GM18526 (cell line): ENCODE measurements around the gene IFNGR1.

ENCODE experiments used
- POLR2A ChIP-seq: IDR thresholded peaks from 3 replicates; pipeline ENCODE4 v1.6.1; 2011; ENCODE audit not compliant: insufficient read length; ENCODE audit errors: extremely low read depth

IFNGR1 gene

DNA sequence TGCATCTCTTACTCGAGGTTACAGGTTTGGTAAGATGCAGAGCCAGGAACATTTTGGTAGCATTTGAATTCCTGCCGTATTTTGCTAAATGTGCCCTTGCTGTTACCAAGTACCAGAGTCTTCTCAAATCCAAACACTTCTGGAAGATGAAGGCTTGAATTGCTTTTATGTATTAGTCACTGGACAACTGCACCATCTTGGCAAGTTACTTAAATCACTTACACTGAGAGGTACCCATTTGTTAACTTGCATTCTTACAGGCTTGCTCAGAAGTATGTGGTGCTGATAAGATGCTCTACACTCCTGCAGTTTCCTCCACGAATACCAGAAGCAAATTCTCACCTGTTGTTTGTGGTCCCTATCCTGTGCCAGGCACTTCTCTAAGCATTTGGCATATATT, 58.4 kb downstream of the IFNGR1 start:
- no peak for TF ChIP-seq POLR2A

DNA sequence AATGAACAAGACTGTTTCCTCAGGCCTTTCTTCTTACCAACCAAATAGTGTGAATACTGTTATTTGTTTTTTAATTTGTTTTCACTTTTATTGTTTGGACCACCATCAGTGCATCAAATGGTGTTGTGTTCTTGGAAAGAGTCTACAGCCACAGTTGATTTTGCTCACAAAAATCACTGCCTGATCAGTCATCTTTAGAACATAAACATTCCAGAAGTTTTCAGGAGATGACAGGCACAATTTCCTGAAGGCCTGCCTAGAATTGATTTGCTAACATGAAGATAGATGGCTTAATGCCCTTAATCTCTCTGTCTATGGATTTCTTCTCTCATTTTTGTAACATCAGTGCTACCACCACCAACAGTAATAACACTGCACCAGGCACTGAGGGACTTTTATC, 59.3 kb downstream of the IFNGR1 start:
- TF ChIP-seq POLR2A, result no peak

DNA sequence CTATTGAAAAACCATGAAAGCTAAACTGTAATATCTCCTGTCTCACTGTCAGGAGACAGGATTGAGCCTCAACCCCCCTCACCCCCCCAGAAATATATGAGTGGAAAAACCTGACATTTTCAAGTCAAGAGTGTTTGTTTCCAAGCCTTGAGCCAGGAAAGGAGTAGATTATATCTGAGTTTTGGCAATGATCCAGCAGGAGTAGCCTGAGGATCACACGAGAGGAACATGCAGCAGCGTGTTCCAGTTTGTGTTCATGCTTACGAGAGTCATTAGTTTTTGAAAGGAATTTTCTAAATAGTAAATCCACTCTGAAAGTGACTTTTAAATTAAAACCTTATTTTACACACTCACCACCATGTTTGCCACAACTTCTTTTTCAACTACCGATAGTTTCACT, 61.6 kb downstream of the IFNGR1 start:
- no peak for TF ChIP-seq POLR2A

DNA sequence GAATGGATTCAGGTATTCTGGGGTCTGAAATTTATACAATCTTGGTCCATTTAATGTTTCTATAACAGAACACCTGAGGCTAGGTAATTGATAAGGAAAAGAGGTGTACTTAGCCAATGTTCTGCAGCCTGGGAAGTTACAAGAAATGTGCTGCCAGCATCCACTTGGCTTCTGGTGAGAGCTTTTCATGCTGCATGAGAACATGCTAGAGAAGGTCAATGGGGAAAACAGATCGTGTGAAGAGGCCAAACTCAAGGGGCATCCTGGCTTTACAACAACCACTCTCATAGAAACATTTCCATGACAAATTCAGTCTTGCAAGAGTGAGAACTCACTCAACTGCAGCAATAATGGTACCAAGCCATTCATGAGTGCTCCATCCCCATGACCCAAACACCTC, 62.5 kb downstream of the IFNGR1 start:
- no peak for TF ChIP-seq POLR2A

DNA sequence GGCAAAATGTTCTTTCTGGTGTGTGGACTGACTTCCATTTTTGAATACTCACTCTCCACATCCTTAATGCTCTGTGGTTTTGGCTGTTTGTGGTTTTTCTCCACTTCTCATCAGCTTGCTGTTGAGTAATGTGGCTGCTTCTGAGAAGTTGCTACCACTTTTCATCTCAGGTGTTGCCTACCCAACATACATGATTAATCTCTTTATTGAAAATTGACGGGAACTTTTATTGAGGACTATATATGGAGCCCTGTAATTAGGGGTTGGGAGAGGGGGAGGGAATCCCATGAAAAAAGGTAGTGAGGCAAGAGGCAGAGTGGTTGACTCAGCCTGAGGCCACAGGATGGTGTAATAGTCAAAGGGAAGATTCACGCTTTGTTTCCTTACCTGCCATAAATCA, 63.4 kb downstream of the IFNGR1 start:
- no peak for TF ChIP-seq POLR2A

DNA sequence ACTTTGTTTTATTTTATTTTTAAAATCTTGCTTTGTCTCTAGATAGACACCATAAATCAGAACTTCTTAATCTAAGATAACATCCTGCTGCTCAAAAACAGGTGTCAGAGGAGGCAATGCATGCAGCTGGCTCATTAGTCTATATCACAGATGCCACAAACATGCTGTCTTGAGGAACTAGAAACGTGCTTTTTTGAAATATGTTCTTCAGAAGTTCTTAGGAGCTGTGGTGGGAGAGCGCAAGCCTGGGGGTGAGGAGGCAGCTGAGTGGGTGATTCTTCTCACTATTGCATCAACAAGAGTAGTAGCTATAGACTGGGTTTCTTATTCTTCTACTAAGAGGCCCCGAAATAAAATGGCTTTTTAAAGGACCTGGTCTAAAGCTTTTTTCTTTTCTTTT, 69.1 kb downstream of the IFNGR1 start:
- no peak for TF ChIP-seq POLR2A

DNA sequence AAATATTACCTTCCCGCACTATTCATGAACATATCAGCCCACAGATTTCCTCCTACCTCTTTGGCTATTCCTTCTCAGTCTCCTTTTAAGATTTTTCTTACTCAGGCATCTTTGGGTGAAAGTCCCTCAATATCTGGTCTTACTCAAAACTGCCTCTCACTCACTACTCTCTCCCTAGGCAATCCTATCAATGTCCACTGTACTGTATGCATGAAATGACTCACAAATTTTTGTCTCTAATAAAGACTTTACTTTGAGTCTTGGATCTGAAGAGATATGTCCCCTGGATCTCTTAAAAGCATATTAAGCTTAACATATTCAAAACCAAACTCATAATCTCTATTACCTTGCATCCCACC, 70.2 kb downstream of the IFNGR1 start:
- no peak for TF ChIP-seq POLR2A

DNA sequence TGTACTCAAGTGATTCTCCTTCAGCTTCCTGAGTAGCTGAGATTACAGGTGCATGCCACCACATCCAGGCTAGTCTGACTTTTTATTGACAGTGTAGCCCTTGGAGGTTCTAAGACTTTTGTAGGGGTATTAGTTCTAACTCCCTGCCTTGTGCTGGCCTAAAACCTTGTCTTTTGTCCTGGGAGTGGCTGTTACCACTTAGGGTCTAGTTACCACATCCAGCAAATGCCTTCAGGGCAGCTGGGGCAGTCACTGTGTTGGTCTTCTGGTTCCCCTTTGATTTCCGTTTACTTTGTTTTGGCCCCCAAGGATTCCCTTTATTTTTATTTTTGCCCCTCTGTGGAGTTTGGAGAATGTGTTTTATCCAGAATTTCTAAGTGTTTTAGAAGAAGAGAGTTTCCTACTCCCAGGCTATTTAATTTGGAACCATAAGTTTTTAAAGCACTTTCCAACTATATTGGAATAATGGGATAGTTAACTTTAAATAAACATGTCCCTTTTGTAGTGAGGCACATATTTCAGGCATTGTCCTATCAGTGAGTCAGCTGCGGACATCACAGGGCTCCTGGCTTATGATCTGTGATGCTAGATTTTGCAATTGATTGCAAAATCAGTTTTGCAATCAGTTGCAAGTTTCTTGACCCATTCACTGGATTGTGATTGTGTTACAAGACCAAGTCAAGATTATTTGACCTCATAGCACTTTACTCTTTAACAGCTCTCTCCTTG, 70.7 kb downstream of the IFNGR1 start:
- no peak for TF ChIP-seq POLR2A
